GM12878 (cell line): ENCODE data around the gene NR2F1.

Experiments used
- MAX ChIP-seq: IDR thresholded peaks from 2 replicates; pipeline ENCODE4 v1.6.1; 2012; ENCODE audit warnings: low read depth, low read length, improper control_type of control experiment
- POLR2A ChIP-seq: IDR thresholded peaks from 2 replicates; pipeline ENCODE4 v1.6.1; 2011; ENCODE audit warnings: low read depth, mild to moderate bottlenecking, low read length
- RAD21 ChIP-seq: IDR thresholded peaks from 2 replicates; pipeline ENCODE4 v1.6.1; 2011; ENCODE audit warnings: mild to moderate bottlenecking, low read depth, low read length, moderate library complexity; ENCODE audit not compliant: insufficient read depth
- ZNF274 ChIP-seq: IDR thresholded peaks from one replicate; pipeline ENCODE4 v1.8.0; 2011; ENCODE audit not compliant: insufficient read length, insufficient read depth
- TF ChIP-seq, protein P1 (sequence below), 3 experiments: IDR thresholded peaks in 2 of 3; conservative IDR thresholded peaks in 1 of 3; 2 replicates each; pipeline ENCODE4 v1.5.1; 2011; ENCODE audit warnings: low read depth in 3 of 3, low read length in 3 of 3, mild to moderate bottlenecking in 3 of 3, control low read depth in 2 of 3, moderate library complexity in 2 of 3, inconsistent platforms in 1 of 3, mixed read lengths in 1 of 3; ENCODE audit not compliant: control insufficient read depth in 2 of 3, insufficient read depth in 1 of 3; ENCODE audit errors: extremely low read depth in 1 of 3

GRCh38 chr5:93583439-93583767, 381 bp downstream of the NR2F1 start:
- TF ChIP-seq, protein P1, sequence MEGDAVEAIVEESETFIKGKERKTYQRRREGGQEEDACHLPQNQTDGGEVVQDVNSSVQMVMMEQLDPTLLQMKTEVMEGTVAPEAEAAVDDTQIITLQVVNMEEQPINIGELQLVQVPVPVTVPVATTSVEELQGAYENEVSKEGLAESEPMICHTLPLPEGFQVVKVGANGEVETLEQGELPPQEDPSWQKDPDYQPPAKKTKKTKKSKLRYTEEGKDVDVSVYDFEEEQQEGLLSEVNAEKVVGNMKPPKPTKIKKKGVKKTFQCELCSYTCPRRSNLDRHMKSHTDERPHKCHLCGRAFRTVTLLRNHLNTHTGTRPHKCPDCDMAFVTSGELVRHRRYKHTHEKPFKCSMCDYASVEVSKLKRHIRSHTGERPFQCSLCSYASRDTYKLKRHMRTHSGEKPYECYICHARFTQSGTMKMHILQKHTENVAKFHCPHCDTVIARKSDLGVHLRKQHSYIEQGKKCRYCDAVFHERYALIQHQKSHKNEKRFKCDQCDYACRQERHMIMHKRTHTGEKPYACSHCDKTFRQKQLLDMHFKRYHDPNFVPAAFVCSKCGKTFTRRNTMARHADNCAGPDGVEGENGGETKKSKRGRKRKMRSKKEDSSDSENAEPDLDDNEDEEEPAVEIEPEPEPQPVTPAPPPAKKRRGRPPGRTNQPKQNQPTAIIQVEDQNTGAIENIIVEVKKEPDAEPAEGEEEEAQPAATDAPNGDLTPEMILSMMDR (IDR thresholded peaks at IDR 0.05 in 2 of 3, conservative IDR thresholded peaks at IDR 0.05 in 1 of 3; ENCODE audit: control insufficient read depth in 2 of 3, extremely low read depth in 1 of 3, insufficient read depth in 1 of 3, low read depth in 3 of 3, low read length in 3 of 3) = no peak
- TF ChIP-seq POLR2A (no peak), RAD21 (no peak), ZNF274 (no peak), MAX (no peak)
